Upper lobe of right lung (tissue), 1 donor: ENCODE results near the gene TSNAX. TPM values are rescaled to one million over a fixed set of nuclear protein-coding genes. Genes with fewer than 3 reads are reported as not detected.

Source experiments
- ATAC-seq: fragments of 200-7000 bp; cut with Tn5 transposase; one replicate; pipeline ENCODE4 v1.9.1; 2020; ENCODE audit warnings: mild to moderate bottlenecking, moderate library complexity
- DNase-seq: peaks from one replicate; pipeline ENCODE4 v3.0.0-alpha.2; 2020
- H3K27ac ChIP-seq: fragments of 200-600 bp; one replicate; pipeline ENCODE4 v1.8.0; 2022
- H3K27me3 ChIP-seq: fragments of 200-600 bp; one replicate; pipeline ENCODE4 v1.8.0; 2022; ENCODE audit warnings: mild to moderate bottlenecking
- H3K36me3 ChIP-seq: fragments of 200-600 bp; one replicate; pipeline ENCODE4 v1.8.0; 2022
- H3K4me1 ChIP-seq: fragments of 200-600 bp; one replicate; pipeline ENCODE4 v1.8.0; 2022
- H3K4me3 ChIP-seq: fragments of 200-600 bp; one replicate; pipeline ENCODE4 v1.8.0; 2022; ENCODE audit warnings: mild to moderate bottlenecking
- H3K9me3 ChIP-seq: fragments of 200-600 bp; one replicate; pipeline ENCODE4 v1.8.0; 2022
- CTCF ChIP-seq: fragments of 200-600 bp; IDR thresholded peaks from one replicate; pipeline ENCODE4 v1.8.0; 2022; ENCODE audit warnings: antibody characterized with exemption
- intact Hi-C: fragments of 100-400 bp; cut with DNase I; formaldehyde crosslinking; loops from one replicate; pipeline ENCODE4 v1.11.0; 2022
- total RNA-seq: library from RNA; stranded (reverse); fragmentation: NEBNext Ultra II Directional; extraction: Animal tissue kit (Norgen Biotek cat#: 25700); gene quantifications from one replicate; pipeline ENCODE4 v1.2.1, GENCODE V29; 2021
- donor health status: DM: no; HTN: yes; CAD: no; lungs with severe emphysema.

TSNAX gene
- total RNA-seq, 1 donor from 2014 or later: 36.0 TPM

GRCh38 chr1:231557898-231558707 lies 29.6 kb downstream of the TSNAX start:
- peak; percentile 56 for ATAC-seq
- peaks cover 6% of the 10 kb centered on the region for H3K4me1 ChIP-seq
- no peak for DNase-seq
- TF ChIP-seq CTCF: no peak
- H3K4me3 ChIP-seq: no peak overlapping the region
- H3K27ac ChIP-seq: no peak overlapping the region
- intact Hi-C loops: no loop called here
- no peaks in the 10 kb centered on the region for H3K27me3 ChIP-seq
- H3K9me3 ChIP-seq: no peaks in the 10 kb centered on the region
- peaks cover 22% of the 10 kb centered on the region for H3K36me3 ChIP-seq

GRCh38 chr1:231558708-231559185 lies 30.3 kb downstream of the TSNAX start:
- DNase-seq (no peak), ATAC-seq (no peak)
- Histone ChIP-seq H3K4me3 (no peak overlapping the region), H3K36me3 (peaks cover 22% of the 10 kb centered on the region), H3K27me3 (no peaks in the 10 kb centered on the region), H3K9me3 (no peaks in the 10 kb centered on the region), H3K4me1 (peaks cover 6% of the 10 kb centered on the region), H3K27ac (no peak overlapping the region)
- TF ChIP-seq CTCF: no peak
- intact Hi-C loops: no loop called here

DNA sequence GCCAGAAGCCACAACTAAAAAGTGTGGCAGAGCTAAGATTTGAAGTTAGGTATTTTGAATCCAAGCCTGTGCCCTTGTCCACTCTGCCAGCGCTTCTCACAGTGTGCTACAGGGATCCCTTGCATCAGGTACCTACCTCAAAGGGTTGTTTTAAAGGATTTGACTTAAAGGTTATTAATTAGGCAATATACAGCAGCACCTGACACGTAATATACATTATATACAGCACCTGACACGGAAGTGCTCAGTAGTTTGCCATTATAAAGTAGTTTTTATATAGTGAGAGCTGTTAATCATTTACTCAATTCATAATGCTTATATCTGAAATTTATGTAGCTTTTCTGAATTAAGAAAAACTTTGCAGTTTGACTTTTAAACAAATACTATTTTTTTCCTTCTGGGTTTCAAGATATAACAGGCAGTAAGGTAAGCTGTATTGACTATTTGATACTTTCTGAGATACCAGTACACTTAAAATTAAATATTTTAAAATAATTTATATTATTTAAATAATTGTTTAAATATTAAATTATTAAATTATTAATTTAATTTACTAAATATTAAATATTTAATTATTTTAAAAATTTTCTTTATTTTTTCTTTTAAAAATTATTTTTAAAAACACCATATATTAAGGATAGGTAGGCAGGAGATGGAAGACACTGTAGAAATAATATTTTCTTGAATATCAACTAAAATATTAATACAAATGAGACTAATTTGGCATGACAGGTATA lies 33.3 kb downstream of the TSNAX start:
- H3K36me3 ChIP-seq: peaks cover 32% of the 10 kb centered on the region
- no peak for TF ChIP-seq CTCF
- no peak for DNase-seq
- H3K27ac ChIP-seq: no peak overlapping the region
- intact Hi-C loops: no loop called here
- H3K9me3 ChIP-seq: no peaks in the 10 kb centered on the region
- H3K27me3 ChIP-seq: no peaks in the 10 kb centered on the region
- no peak overlapping the region for H3K4me3 ChIP-seq
- peaks cover 6% of the 10 kb centered on the region for H3K4me1 ChIP-seq
- no peak for ATAC-seq

- Histone ChIP-seq H3K4me3 (no peak overlapping the region), H3K36me3 (peaks cover 45% of the 10 kb centered on the region), H3K27me3 (no peaks in the 10 kb centered on the region), H3K4me1 (peaks cover 2% of the 10 kb centered on the region), H3K27ac (no peak overlapping the region), H3K9me3 (no peaks in the 10 kb centered on the region)
- intact Hi-C loops: no loop called here
- ATAC-seq: no peak
- no peak for DNase-seq
- no peak for TF ChIP-seq CTCF
These were observed 34.8 kb downstream of the TSNAX start for GRCh38 chr1:231563247-231563646.

DNA sequence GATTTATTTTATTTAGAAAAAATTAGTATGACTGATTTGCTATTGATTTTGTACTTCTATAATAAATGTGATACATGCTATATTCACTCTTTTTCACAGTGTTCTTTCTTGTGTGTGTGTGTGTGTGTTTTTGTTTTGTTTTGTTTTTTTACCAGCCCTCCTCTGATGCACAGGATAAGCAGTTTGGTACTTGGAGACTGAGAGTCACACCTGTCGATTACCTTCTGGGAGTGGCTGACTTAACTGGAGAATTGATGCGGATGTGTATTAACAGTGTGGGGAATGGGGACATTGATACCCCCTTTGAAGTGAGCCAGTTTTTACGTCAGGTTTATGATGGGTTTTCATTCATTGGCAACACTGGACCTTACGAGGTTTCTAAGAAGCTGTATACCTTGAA lies 35.9 kb downstream of the TSNAX start:
- TF ChIP-seq CTCF: no peak
- ATAC-seq: no peak
- H3K36me3 ChIP-seq: peaks cover 49% of the 10 kb centered on the region
- no peak overlapping the region for H3K4me3 ChIP-seq
- H3K27ac ChIP-seq: no peak overlapping the region
- no peak for DNase-seq
- no peaks in the 10 kb centered on the region for H3K27me3 ChIP-seq
- no peaks in the 10 kb centered on the region for H3K4me1 ChIP-seq
- no peaks in the 10 kb centered on the region for H3K9me3 ChIP-seq
- intact Hi-C loops: no loop called here
